ENCODE data around the gene SERPINA4. TPM values are rescaled to one million over a fixed set of nuclear protein-coding genes. Genes with fewer than 3 reads are reported as not detected.

Gene SERPINA4
- total RNA-seq, 1 donor from 2014 or later = not detected

DNA sequence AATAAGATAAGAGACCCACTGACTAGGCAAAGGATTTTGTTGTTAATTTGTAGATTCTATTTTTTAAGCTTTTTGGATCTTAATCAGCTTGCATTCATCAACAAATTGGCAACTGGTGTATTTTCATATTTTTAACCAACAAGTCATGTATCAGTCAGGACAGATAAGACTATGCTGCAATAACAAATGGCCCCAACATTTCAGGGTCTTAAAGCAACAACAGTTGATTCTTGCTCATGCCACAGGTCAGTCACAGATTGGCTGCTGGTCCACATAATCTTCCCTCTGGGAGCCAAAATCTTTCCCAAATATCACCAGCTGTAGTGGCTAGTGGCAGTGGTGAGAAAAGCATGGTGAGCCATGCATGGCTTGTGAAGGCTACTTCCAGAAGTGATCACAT is 30.1 kb upstream of the SERPINA4 start:
- Mint-ChIP-seq H3K27me3 (ENCODE audit: unreplicated experiment) (peaks cover 31% of the 10 kb centered on the region), H3K36me3 (ENCODE audit: unreplicated experiment) (no peaks in the 10 kb centered on the region), H3K27ac (ENCODE audit: unreplicated experiment) (no peak overlapping the region), H3K4me1 (ENCODE audit: unreplicated experiment) (peaks cover 3% of the 10 kb centered on the region), H3K4me3 (ENCODE audit: unreplicated experiment) (no peak overlapping the region), H3K9me3 (ENCODE audit: unreplicated experiment) (peaks cover 7% of the 10 kb centered on the region)
- TF ChIP-seq, protein P1, sequence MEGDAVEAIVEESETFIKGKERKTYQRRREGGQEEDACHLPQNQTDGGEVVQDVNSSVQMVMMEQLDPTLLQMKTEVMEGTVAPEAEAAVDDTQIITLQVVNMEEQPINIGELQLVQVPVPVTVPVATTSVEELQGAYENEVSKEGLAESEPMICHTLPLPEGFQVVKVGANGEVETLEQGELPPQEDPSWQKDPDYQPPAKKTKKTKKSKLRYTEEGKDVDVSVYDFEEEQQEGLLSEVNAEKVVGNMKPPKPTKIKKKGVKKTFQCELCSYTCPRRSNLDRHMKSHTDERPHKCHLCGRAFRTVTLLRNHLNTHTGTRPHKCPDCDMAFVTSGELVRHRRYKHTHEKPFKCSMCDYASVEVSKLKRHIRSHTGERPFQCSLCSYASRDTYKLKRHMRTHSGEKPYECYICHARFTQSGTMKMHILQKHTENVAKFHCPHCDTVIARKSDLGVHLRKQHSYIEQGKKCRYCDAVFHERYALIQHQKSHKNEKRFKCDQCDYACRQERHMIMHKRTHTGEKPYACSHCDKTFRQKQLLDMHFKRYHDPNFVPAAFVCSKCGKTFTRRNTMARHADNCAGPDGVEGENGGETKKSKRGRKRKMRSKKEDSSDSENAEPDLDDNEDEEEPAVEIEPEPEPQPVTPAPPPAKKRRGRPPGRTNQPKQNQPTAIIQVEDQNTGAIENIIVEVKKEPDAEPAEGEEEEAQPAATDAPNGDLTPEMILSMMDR (IDR thresholded peaks at IDR 0.05) = no peak
- no peak for DNase-seq (ENCODE audit: extremely low spot score, unreplicated experiment)

DNA sequence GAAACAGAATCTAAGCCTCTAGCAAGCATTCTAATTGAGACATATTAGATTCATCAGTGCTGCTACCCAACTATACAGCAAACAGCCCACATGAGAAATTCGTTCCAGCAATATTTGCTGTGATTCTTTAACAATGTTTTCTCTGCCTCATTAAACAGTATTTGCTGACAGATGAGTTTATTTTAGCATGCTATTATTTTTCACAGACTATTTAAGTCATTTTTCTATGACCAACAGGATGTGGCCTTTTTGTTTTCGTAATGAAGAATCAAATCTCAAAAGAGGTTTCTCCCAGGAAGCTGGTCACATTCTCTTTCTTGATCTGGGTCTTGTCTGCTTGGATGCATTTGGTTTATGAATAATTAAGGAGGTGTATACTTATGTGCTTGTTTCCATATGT is 28.8 kb upstream of the SERPINA4 start:
- no peak overlapping the region for H3K27ac Mint-ChIP-seq (ENCODE audit: unreplicated experiment)
- H3K4me1 Mint-ChIP-seq (ENCODE audit: unreplicated experiment) = peaks cover 3% of the 10 kb centered on the region
- no peaks in the 10 kb centered on the region for H3K9me3 Mint-ChIP-seq (ENCODE audit: unreplicated experiment)
- no peak for DNase-seq (ENCODE audit: extremely low spot score, unreplicated experiment)
- H3K36me3 Mint-ChIP-seq (ENCODE audit: unreplicated experiment) = no peaks in the 10 kb centered on the region
- no peak overlapping the region for H3K4me3 Mint-ChIP-seq (ENCODE audit: unreplicated experiment)
- TF ChIP-seq, protein P1 (IDR thresholded peaks at IDR 0.05) = no peak
- H3K27me3 Mint-ChIP-seq (ENCODE audit: unreplicated experiment) = peaks cover 23% of the 10 kb centered on the region

DNA sequence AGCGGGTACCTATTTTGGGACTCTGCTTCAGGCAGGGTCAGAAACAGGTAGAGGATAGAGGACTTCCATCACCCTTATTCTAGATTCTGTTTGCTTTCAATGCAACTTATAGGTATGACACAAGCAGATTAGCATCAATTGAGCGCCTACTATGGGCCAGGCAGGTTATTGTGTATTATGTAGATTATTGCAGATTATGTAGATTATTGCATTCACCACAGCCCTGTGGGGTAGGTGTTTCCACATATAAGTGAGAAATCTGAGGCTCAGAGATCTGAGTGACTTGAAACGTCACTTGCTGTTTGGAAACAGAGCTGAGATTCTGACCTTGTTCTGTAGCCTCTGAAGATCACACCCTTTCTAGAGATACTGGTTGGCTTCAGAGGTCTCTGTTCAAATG is 25.7 kb upstream of the SERPINA4 start:
- TF ChIP-seq, protein P1 (IDR thresholded peaks at IDR 0.05) = no peak
- Mint-ChIP-seq H3K36me3 (ENCODE audit: unreplicated experiment) (no peaks in the 10 kb centered on the region), H3K4me1 (ENCODE audit: unreplicated experiment) (peaks cover 11% of the 10 kb centered on the region)

DNA sequence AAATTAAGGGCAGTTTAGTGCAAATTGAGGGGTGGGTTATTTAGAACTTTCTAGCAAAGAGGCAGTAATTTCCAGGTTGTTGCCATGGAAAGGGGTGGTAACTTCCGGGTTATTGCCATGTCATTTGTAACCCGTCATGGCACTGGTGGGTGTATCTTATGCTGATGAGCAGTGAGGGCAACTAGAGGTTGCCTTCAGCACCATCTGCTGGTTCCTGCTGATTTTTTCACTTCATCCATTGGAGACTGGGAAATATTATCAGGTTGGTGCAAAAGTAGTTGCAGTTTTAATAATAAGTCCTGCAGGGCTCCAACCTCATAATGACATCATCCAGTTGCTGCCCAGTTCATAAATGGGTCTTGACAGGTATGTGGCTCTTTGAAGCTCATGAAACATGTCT is 24.4 kb upstream of the SERPINA4 start:
- Mint-ChIP-seq H3K4me3 (ENCODE audit: unreplicated experiment) (no peak overlapping the region), H3K27me3 (ENCODE audit: unreplicated experiment) (peaks cover 3% of the 10 kb centered on the region), H3K36me3 (ENCODE audit: unreplicated experiment) (no peaks in the 10 kb centered on the region), H3K27ac (ENCODE audit: unreplicated experiment) (no peak overlapping the region), H3K4me1 (ENCODE audit: unreplicated experiment) (peaks cover 11% of the 10 kb centered on the region), H3K9me3 (ENCODE audit: unreplicated experiment) (no peaks in the 10 kb centered on the region)
- peak; percentile 5 for DNase-seq (ENCODE audit: extremely low spot score, unreplicated experiment)
- TF ChIP-seq, protein P1 (IDR thresholded peaks at IDR 0.05) = no peak

More for the DNA sequence above, 25.7 kb upstream of the SERPINA4 start:
- Mint-ChIP-seq H3K27ac (ENCODE audit: unreplicated experiment) (no peak overlapping the region), H3K9me3 (ENCODE audit: unreplicated experiment) (no peaks in the 10 kb centered on the region), H3K27me3 (ENCODE audit: unreplicated experiment) (peaks cover 6% of the 10 kb centered on the region), H3K4me3 (ENCODE audit: unreplicated experiment) (no peak overlapping the region)
- DNase-seq (ENCODE audit: extremely low spot score, unreplicated experiment) = no peak

DNA sequence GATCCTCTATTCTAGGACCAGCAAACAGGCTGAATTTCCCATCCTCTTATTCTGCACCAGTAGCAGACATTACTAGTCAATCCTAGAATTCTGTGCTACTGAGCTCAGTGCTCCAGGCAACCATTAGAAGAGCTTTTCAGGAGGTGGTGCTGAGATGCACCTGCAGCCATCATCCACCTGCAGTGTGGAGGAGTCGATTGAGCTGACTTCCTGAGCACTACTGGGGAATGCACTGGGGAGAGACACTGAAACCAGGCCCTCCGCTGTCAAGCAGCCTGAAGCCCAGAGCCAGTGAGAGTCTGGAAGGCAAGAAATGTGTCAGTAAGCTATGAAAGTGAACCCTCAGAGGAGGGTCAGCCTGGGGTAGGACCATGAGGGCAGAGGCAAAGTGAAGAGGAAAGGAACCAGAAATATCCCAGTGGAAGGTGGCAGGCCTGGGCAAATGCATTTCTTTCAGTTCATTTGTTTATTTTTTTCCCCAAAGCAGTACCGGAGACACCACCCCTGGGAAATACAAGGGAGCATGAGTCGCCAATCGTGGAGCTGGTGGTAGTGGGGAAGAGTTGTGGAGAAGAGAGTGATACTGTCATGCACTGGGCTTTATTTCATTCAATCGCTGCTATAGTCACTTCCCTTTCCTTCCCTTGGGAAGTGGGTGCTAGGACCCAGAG is 23.0 kb upstream of the SERPINA4 start:
- Mint-ChIP-seq H3K27me3 (ENCODE audit: unreplicated experiment) (no peaks in the 10 kb centered on the region), H3K36me3 (ENCODE audit: unreplicated experiment) (no peaks in the 10 kb centered on the region), H3K4me1 (ENCODE audit: unreplicated experiment) (peaks cover 14% of the 10 kb centered on the region), H3K9me3 (ENCODE audit: unreplicated experiment) (no peaks in the 10 kb centered on the region), H3K4me3 (ENCODE audit: unreplicated experiment) (no peak overlapping the region), H3K27ac (ENCODE audit: unreplicated experiment) (no peak overlapping the region)
- TF ChIP-seq, protein P1 (IDR thresholded peaks at IDR 0.05) = no peak
- peak; percentile 56 for DNase-seq (ENCODE audit: extremely low spot score, unreplicated experiment)

Data from osteocyte (in vitro differentiated cells).